ENCODE results near the gene GAMT. TPM values are rescaled to one million over a fixed set of nuclear protein-coding genes. Genes with fewer than 3 reads are reported as not detected.

GAMT gene
- total and polyA plus RNA-seq, 2 of the 13 experiments (the other 11 are each of a cell fraction or from before 2014, with no cell fraction given): 115 to 124 TPM

- Histone ChIP-seq H3K4me2 (ENCODE audit: low read depth, low read length) (no peak overlapping the region), H3K79me2 (ENCODE audit: insufficient read depth, low read length) (no peaks in the 10 kb centered on the region), H4K20me1 (ENCODE audit: insufficient read depth, low read length) (peaks cover 16% of the 10 kb centered on the region; the same call in 1 of the 2 replicates), H3K27me3 (ENCODE audit: control insufficient read depth in 1 of 2, insufficient read depth in 2 of 2, low read length in 2 of 2) (peaks cover 12 to 56% of the 10 kb centered on the region in 2 experiments), H3K36me3 (replicated peaks in 1 of 2; ENCODE audit: control insufficient read depth in 1 of 2, insufficient read depth in 2 of 2, low read length in 2 of 2) (peaks cover 0 to under 1% of the 10 kb centered on the region in 2 experiments; a peak in 1 of 5 replicates), H2AFZ (ENCODE audit: low read length) (no peak overlapping the region), H3K4me1 (ENCODE audit: insufficient read depth, low read length) (peaks cover 22% of the 10 kb centered on the region), H3K27ac (ENCODE audit: extremely low read length, insufficient read depth, low read length) (no peak overlapping the region), H3K4me3 (replicated peaks in 1 of 3; ENCODE audit: insufficient read depth in 1 of 3, low read depth in 2 of 3, low read length in 3 of 3) (no peak overlapping the region), H3K9me3 (ENCODE audit: low read length) (no peaks in the 10 kb centered on the region), H3K9ac (ENCODE audit: insufficient read depth, low read depth, low read length) (no peak overlapping the region)
- intact Hi-C loops (cut with micrococcal nuclease; ENCODE audit: unreplicated experiment) (no loop called here), in situ Hi-C loops (cut with HindIII; ENCODE audit: extremely low pct_ligation_motif_present, low pct_unique_long_range_greater_than_20kb) (no loop called here)
- no TSS peak for BruUV-seq (replicated peaks)
- DNase-seq (ENCODE audit: low spot score): no peak
- TF ChIP-seq NFRKB (IDR thresholded peaks at IDR 0.05) (no peak), ZNF335 (CRISPR knock-in tag; IDR thresholded peaks at IDR 0.05) (no peak), NFKB2 (CRISPR knock-in tag; IDR thresholded peaks at IDR 0.05; ENCODE audit: borderline replicate concordance) (no peak), RBM39 (IDR thresholded peaks at IDR 0.05; ENCODE audit: low read depth, low read length, poor library complexity, severe bottlenecking) (no peak), ZNF546 (CRISPR knock-in tag; conservative IDR thresholded peaks at IDR 0.05) (no peak), ZNF34 (CRISPR knock-in tag; IDR thresholded peaks at IDR 0.05; ENCODE audit: borderline replicate concordance) (no peak), ZNF770 (CRISPR knock-in tag; IDR thresholded peaks at IDR 0.05) (no peak), ZNF570 (CRISPR knock-in tag; IDR thresholded peaks at IDR 0.05; ENCODE audit: borderline replicate concordance) (no peak), SNAI1 (CRISPR knock-in tag; IDR thresholded peaks at IDR 0.05; ENCODE audit: borderline replicate concordance) (no peak), GTF2F1 (IDR thresholded peaks at IDR 0.05; ENCODE audit: low read length) (no peak), TCF7 (IDR thresholded peaks at IDR 0.05; ENCODE audit: low read depth) (no peak), PCBP2 (optimal IDR thresholded peaks at IDR 0.05; ENCODE audit: low read depth, low read length, poor library complexity, severe bottlenecking) (no peak), RXRA (CRISPR knock-in tag; IDR thresholded peaks at IDR 0.05) (no peak), RERE (CRISPR knock-in tag; IDR thresholded peaks at IDR 0.05; ENCODE audit: low read depth) (no peak), RAD51 (IDR thresholded peaks at IDR 0.05; ENCODE audit: borderline replicate concordance) (no peak), ZNF17 (CRISPR knock-in tag; IDR thresholded peaks at IDR 0.05) (no peak), MAF1 (CRISPR knock-in tag; IDR thresholded peaks at IDR 0.05; ENCODE audit: borderline replicate concordance) (no peak)
- ChIA-PET CTCF (ENCODE audit: low intra/inter-chr PET ratio, low total read pairs) (no interaction called here), POLR2A (no interaction called here)
- 13% methylated on average over 3 of the region's 4 CpGs for WGBS (ENCODE audit: low lambda C conversion rate)
- ATAC-seq: no peak
- FAIRE-seq: no peak
Measured at GRCh38 chr19:1447504-1447903, 46.2 kb upstream of the GAMT start.

Measured in HepG2 (cell line).